BJ (cell line): Measurements from ENCODE around the gene SYAP1. TPM values are rescaled to one million over a fixed set of nuclear protein-coding genes. Genes with fewer than 3 reads are reported as not detected.
"Not testable (repeated sequence)": the region's sequence is repeated elsewhere in the genome, so short reads cannot be mapped to it uniquely, and the experiment has no call there.

Source experiments
- CTCF ChIA-PET: fragments of 350-600 bp; formaldehyde crosslinking; extraction: SDS; loops from one replicate; lab custom pipeline; 2021; ENCODE audit warnings: antibody characterized with exemption, inconsistent platforms; lab: Yijun Ruan, JAX
- POLR2A ChIA-PET: fragments of 300-600 bp; sonication (Branson Sonifier 250); formaldehyde crosslinking; extraction: SDS; loops from one replicate; lab custom pipeline; 2021; ENCODE audit warnings: antibody characterized with exemption; lab: Charles Lee
- DNase-seq: peaks from one replicate; pipeline ENCODE4 v3.0.0-alpha.2; 2011; ENCODE audit warnings: low read depth
- H3K27me3 ChIP-seq: 2 replicates; pipeline ENCODE4 v1.6.0; 2011; ENCODE audit warnings: low read length; ENCODE audit not compliant: control insufficient read depth, insufficient read depth
- H3K36me3 ChIP-seq: 2 replicates; pipeline ENCODE4 v1.5.1; 2011; ENCODE audit warnings: low read length; ENCODE audit not compliant: control insufficient read depth, insufficient read depth
- H3K4me3 ChIP-seq: 2 replicates; pipeline ENCODE4 v1.5.1; 2011; ENCODE audit warnings: low read depth, mild to moderate bottlenecking, control low read depth, low read length
- CTCF ChIP-seq: IDR thresholded peaks from 2 replicates; pipeline ENCODE4 v1.5.1; 2011; ENCODE audit warnings: low read depth, mild to moderate bottlenecking, control low read depth, inconsistent platforms, low read length, moderate library complexity; ENCODE audit not compliant: insufficient read depth
- polyA plus RNA-seq: library from polyadenylated mRNA; depleted of rRNA; stranded (reverse); fragments of >200 nt; gene quantifications from 2 replicates; pipeline ENCODE4 v1.2.3, GENCODE V29; 2011

Gene SYAP1
- polyA plus RNA-seq, 1 experiment, result 7.3 TPM

DNA sequence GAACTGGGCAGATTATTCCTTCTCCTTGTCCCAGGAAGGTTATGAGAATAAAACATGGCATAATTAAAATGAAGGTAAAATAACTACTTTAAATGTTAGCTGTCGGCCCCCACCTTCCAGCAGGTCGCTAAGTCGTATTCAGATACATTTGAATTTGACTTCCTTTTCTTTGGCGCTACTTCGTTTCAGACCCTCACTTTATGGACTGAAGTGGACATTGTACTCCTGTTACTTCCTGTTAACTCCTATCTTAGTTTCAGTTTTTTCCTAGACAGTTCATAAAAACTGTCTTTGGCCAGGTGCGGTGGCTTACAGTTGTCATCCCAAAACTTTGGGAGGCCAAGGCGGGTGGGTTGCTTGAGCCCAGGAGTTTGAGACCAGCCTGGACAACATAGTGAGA is 5.7 kb downstream of the SYAP1 start:
- Histone ChIP-seq H3K4me3 (no peak overlapping the region), H3K27me3 (no peaks in the 10 kb centered on the region), H3K36me3 (no peaks in the 10 kb centered on the region)
- ChIA-PET POLR2A (no interaction called here), CTCF (no interaction called here)
- TF ChIP-seq CTCF, result no peak
- no peak for DNase-seq

DNA sequence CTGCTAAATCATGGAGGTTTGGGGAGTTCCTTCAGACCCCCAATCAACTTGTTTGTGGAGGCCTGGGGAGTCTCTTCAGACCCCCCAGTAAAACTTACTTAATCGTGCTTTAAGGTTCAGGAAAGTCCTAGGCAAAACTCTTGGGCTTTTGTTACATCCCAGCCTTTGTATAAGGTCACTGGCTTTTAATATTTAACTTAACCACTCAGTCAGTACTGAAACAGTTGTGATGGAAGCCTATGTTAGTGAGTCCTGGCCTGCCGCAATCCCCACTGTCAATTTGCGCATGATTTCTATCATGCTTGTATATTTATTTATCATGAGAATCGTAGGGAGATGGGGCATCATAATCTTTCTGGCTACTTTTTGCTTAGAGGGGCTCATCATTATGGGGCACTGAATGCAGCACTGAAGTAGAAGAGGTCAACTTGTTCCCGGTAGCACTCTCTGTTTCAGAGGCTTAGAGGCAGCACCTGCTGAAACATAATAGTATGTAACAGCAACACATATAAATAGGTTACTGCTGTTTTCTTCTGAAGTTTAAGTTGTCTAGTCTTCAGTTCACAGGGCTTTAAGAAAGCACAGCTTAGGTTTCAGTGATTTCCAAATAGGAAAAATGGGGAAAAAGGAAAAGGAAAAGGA is 7.1 kb downstream of the SYAP1 start:
- CTCF ChIA-PET, H3K27me3 ChIP-seq, DNase-seq, H3K36me3 ChIP-seq, H3K4me3 ChIP-seq: not testable (repeated sequence)
- POLR2A ChIA-PET, result interaction anchor here (0.6 kb wide), 1 partner anchor 687 kb away, joined by 4 read pairs; no protein-coding TSS in a partner anchor

DNA sequence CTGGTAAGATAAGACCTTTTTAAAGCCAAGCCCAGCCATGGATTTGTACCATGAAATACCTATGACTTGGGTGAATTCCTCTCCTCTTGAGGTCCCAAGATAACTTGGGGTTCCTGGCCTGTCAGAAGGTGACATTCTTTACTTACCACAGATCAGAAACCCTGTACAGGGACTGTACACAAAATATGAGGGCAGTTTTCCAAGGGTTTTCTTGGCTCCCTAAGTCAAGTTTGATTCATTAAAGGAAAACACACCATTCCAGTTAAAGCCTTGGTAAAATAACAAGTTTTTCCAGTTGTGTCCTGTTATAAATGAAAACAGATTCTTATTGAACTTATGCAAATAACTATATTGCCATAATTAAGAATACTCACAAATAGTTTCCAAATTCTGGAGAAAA is 8.2 kb downstream of the SYAP1 start:
- CTCF ChIA-PET, result no interaction called here
- H3K36me3 ChIP-seq, result no peaks in the 10 kb centered on the region
- POLR2A ChIA-PET, result no interaction called here
- TF ChIP-seq CTCF, result no peak
- no peak for DNase-seq
- H3K27me3 ChIP-seq, result no peaks in the 10 kb centered on the region
- no peak overlapping the region for H3K4me3 ChIP-seq

DNA sequence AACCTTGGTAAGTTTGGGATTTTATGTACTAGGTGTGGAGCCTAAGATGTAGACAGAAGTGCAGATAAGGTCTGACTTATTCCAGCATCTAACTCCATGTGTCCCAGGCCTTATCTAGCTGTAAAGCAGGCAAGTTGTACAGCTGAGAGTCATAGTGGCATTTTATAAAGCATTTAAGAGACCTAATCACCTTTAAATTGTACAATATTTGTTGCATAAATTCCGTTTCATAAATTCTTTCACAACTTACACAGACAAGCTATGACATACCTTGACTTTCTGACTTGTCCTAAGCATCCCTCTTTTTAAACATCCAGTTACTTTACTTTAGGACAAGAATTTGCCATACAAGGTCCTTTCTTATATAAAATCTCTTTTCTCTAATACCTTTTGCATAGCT is 11.0 kb downstream of the SYAP1 start:
- no peak for DNase-seq
- TF ChIP-seq CTCF, result no peak
- no peak overlapping the region for H3K4me3 ChIP-seq
- POLR2A ChIA-PET, result no interaction called here
- H3K27me3 ChIP-seq, result no peaks in the 10 kb centered on the region
- CTCF ChIA-PET, result interaction anchor here (0.6 to 1.5 kb wide), 2 partner anchors 14 to 57 kb away, joined by 3 to 6 read pairs; no protein-coding TSS in a partner anchor
- H3K36me3 ChIP-seq, result no peaks in the 10 kb centered on the region

DNA sequence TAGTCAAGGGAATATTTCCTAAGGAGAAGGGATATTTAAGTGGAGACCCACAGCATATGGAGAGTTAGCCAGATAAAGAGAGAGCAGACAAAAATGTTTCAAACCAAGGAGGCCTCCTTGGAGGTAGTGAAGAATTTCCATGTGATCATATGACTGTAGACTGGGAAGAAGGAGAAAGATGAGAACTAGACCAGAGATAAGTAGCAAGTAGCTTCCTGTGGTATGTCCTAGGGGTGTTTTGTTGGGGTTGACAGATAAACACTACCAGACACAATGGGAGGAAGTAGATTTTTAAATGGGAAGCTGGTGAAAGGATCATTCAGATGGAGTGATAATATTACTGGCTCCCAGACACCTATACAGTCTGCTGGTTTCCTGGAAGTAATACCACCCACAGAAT is 13.6 kb downstream of the SYAP1 start:
- H3K36me3 ChIP-seq, result no peaks in the 10 kb centered on the region; the same call in none of the 2 replicates
- DNase-seq, result no peak
- no peaks in the 10 kb centered on the region for H3K27me3 ChIP-seq
- H3K4me3 ChIP-seq, result no peak overlapping the region
- TF ChIP-seq CTCF, result no peak
- POLR2A ChIA-PET, result interaction anchor here (0.6 kb wide), 1 partner anchor 289 kb away, joined by 3 read pairs; no protein-coding TSS in a partner anchor
- CTCF ChIA-PET, result no interaction called here

GRCh38 chrX:16737024-16737423 is 17.6 kb downstream of the SYAP1 start:
- POLR2A ChIA-PET, result no interaction called here

More at GRCh38 chrX:16737024-16737423, 17.6 kb downstream of the SYAP1 start:
- Histone ChIP-seq H3K36me3 (peaks cover 2% of the 10 kb centered on the region), H3K4me3 (no peak overlapping the region), H3K27me3 (no peaks in the 10 kb centered on the region)
- TF ChIP-seq CTCF, result no peak
- DNase-seq, result no peak
- CTCF ChIA-PET, result no interaction called here
